ENCODE data around the gene STX7.

Gene STX7

GRCh38 chr6:132418235-132418965, 94.5 kb downstream of the STX7 start:
- no peaks in the 10 kb centered on the region for H3K36me3 ChIP-seq
- TF ChIP-seq CTCF (IDR thresholded peaks at IDR 0.05; ENCODE audit: low read depth, low read length): no peak
- H3K9me3 ChIP-seq: no peaks in the 10 kb centered on the region

GRCh38 chr6:132414761-132415160, 98.2 kb downstream of the STX7 start:
- Histone ChIP-seq H3K36me3 (no peaks in the 10 kb centered on the region), H3K27me3 (0 out of 2 replicates have a peak, but pooled peaks cover 3% of the 10 kb centered on the region), H3K4me3 (ENCODE audit: low read depth, low read length) (no peak overlapping the region), H3K4me1 (no peaks in the 10 kb centered on the region), H3K9me3 (no peaks in the 10 kb centered on the region)
- no peak for TF ChIP-seq CTCF (IDR thresholded peaks at IDR 0.05; ENCODE audit: low read depth, low read length)
- no peak for DNase-seq

More at GRCh38 chr6:132418235-132418965, 94.5 kb downstream of the STX7 start:
- Histone ChIP-seq H3K4me3 (ENCODE audit: low read depth, low read length) (no peak overlapping the region), H3K4me1 (no peaks in the 10 kb centered on the region), H3K27me3 (no peaks in the 10 kb centered on the region)
- DNase-seq: no peak

GRCh38 chr6:132414322-132414721, 98.6 kb downstream of the STX7 start:
- TF ChIP-seq CTCF (IDR thresholded peaks at IDR 0.05; ENCODE audit: low read depth, low read length): no peak
- no peaks in the 10 kb centered on the region for H3K36me3 ChIP-seq
- no peaks in the 10 kb centered on the region for H3K4me1 ChIP-seq
- no peak for DNase-seq
- H3K27me3 ChIP-seq: 0 out of 2 replicates have a peak, but pooled peaks cover 3% of the 10 kb centered on the region
- no peaks in the 10 kb centered on the region for H3K9me3 ChIP-seq
- H3K4me3 ChIP-seq (ENCODE audit: low read depth, low read length): no peak overlapping the region

GRCh38 chr6:132413499-132413802, 99.5 kb downstream of the STX7 start:
- Histone ChIP-seq H3K27me3 (0 out of 2 replicates have a peak, but pooled peaks cover 3% of the 10 kb centered on the region), H3K36me3 (no peaks in the 10 kb centered on the region), H3K4me1 (no peaks in the 10 kb centered on the region), H3K4me3 (ENCODE audit: low read depth, low read length) (no peak overlapping the region), H3K9me3 (no peaks in the 10 kb centered on the region)
- TF ChIP-seq CTCF (IDR thresholded peaks at IDR 0.05; ENCODE audit: low read depth, low read length): no peak
- DNase-seq: no peak

- TF ChIP-seq CTCF (IDR thresholded peaks at IDR 0.05; ENCODE audit: low read depth, low read length): no peak
- 0 out of 2 replicates have a peak, but pooled peaks cover 3% of the 10 kb centered on the region for H3K27me3 ChIP-seq
These were observed 100.0 kb downstream of the STX7 start for GRCh38 chr6:132412656-132413498.

More at GRCh38 chr6:132412656-132413498, 100.0 kb downstream of the STX7 start:
- Histone ChIP-seq H3K36me3 (no peaks in the 10 kb centered on the region), H3K4me1 (no peaks in the 10 kb centered on the region), H3K4me3 (ENCODE audit: low read depth, low read length) (no peak overlapping the region), H3K9me3 (no peaks in the 10 kb centered on the region; the same call in 1 of the 2 replicates)
- no peak for DNase-seq
